Spleen (tissue), 7 donors: ENCODE data around the gene TTLL11.

ENCODE experiments used
- CTCF ChIP-seq, 11 experiments: fragments of 200-600 bp in 7 of 11; fragments of 450-650 bp in 4 of 11; sonication (generic) in 4 of 11; IDR thresholded peaks in 8 of 11; conservative IDR thresholded peaks in 3 of 11; 1 replicate in 7 of 11; 2 replicates in 4 of 11; pipeline versions ENCODE4 v1.4.0 to v1.8.0; 2016 to 2021; ENCODE audit warnings: antibody characterized with exemption in 11 of 11, inconsistent platforms in 4 of 11, mild to moderate bottlenecking in 1 of 11
- POLR2AphosphoS5 ChIP-seq, 3 donors: sonication (generic); formaldehyde crosslinking; IDR thresholded peaks; one replicate each; pipeline ENCODE4 v1.5.1; 2017; ENCODE audit warnings: antibody characterized with exemption in 3 of 3
- donor health status: DM: no; HTN: no; CAD: no; lungs with moderate emphysema.
- donor health status: DM: no; HTN: no; CAD: no.
- donor health status: DM: no; HTN: no; CAD: no.

GRCh38 chr9:122111413-122112085 lies 18.4 kb upstream of the TTLL11 start:
- TF ChIP-seq CTCF (IDR thresholded peaks at IDR 0.05 in 8 of 11, conservative IDR thresholded peaks at IDR 0.05 in 3 of 11), result no peak
- TF ChIP-seq POLR2AphosphoS5 (IDR thresholded peaks at IDR 0.05), result no peak
